Psoas muscle (tissue), 8 donors: ENCODE data around the gene DRD1. TPM values are rescaled to one million over a fixed set of nuclear protein-coding genes. Genes with fewer than 3 reads are reported as not detected.

Source experiments
- ATAC-seq, 4 donors: fragments of 200-7000 bp; cut with Tn5 transposase; one replicate each; pipeline ENCODE4 v1.9.1; 2020; ENCODE audit warnings: moderate library complexity in 3 of 4, mild to moderate bottlenecking in 2 of 4
- DNase-seq, 2 donors: peaks; one replicate each; pipeline ENCODE4 v3.0.0-alpha.2; 2020
- H3K27ac ChIP-seq: fragments of 200-600 bp; one replicate; pipeline ENCODE4 v1.8.0; 2022
- H3K27me3 ChIP-seq, 3 donors: fragments of 200-600 bp in 1 of 3; one replicate each; pipeline versions ENCODE4 v1.6.1 to v1.8.0; 2013 to 2022; ENCODE audit warnings: low read length in 2 of 3, mild to moderate bottlenecking in 2 of 3, moderate library complexity in 1 of 3; ENCODE audit not compliant: insufficient read depth in 3 of 3
- H3K36me3 ChIP-seq, 2 donors: fragments of 200-600 bp in 1 of 2; one replicate each; pipeline versions ENCODE4 v1.6.1 to v1.8.0; 2013 to 2022; ENCODE audit warnings: low read depth in 1 of 2, mild to moderate bottlenecking in 1 of 2, moderate library complexity in 1 of 2; ENCODE audit not compliant: insufficient read depth in 1 of 2
- H3K4me1 ChIP-seq: fragments of 200-600 bp; one replicate; pipeline ENCODE4 v1.8.0; 2022
- H3K4me3 ChIP-seq: fragments of 200-600 bp; one replicate; pipeline ENCODE4 v1.8.0; 2022; ENCODE audit warnings: mild to moderate bottlenecking
- H3K9me3 ChIP-seq: fragments of 200-600 bp; one replicate; pipeline ENCODE4 v1.8.0; 2022
- WGBS, 3 donors: extraction: QIAGEN DNeasy Blood & Tissue Kit; methylation state at CpG; one replicate each; pipeline versions ENCODE4 v1.1.6 to v1.1.7; 2013; 5-methylcytosine and 5-hydroxymethylcytosine counted together
- intact Hi-C, 2 donors: fragments of 100-400 bp; cut with DNase I; formaldehyde crosslinking; loops; one replicate each; pipeline versions ENCODE4 v1.11.0 to v1.14.2; 2022
- polyA plus RNA-seq, 3 donors: library from polyadenylated mRNA; stranded (reverse); fragments of 200-250 nt; gene quantifications; one replicate each; pipeline ENCODE4 v1.2.3, GENCODE V29; 2013
- total RNA-seq, 4 donors: library from RNA; stranded (reverse); fragmentation: NEBNext Ultra II Directional in 2 of 4; extraction: Animal tissue kit (Norgen Biotek cat#: 25700) in 2 of 4; gene quantifications; one replicate each; pipeline versions ENCODE4 v1.2.1 to v1.2.4, GENCODE V29; 2021 to 2023
- TF ChIP-seq, protein P1 (sequence below): fragments of 200-600 bp; IDR thresholded peaks from one replicate; pipeline ENCODE4 v1.8.0; 2022; ENCODE audit warnings: antibody characterized with exemption
- donor health status: healthy with polysubstance abuse.
- donor health status: DM: no; HTN: no; CAD: no; lungs with moderate emphysema.
- donor health status: Bipolar disorder and iron deficiency.
- donor health status: healthy.
- donor health status: DM: yes; HTN: yes; CAD: no.
- donor health status: DM: no; HTN: no; CAD: no.
- donor health status: DM: no; HTN: no; CAD: no.
- donor health status: DM: yes; HTN: yes; CAD: no.

Gene DRD1
- total and polyA plus RNA-seq, 7 donors: 0.01 to 0.06 TPM; not detected in 5

- H3K4me3 ChIP-seq: no peak overlapping the region
- H3K27ac ChIP-seq: no peak overlapping the region
- TF ChIP-seq, protein P1, sequence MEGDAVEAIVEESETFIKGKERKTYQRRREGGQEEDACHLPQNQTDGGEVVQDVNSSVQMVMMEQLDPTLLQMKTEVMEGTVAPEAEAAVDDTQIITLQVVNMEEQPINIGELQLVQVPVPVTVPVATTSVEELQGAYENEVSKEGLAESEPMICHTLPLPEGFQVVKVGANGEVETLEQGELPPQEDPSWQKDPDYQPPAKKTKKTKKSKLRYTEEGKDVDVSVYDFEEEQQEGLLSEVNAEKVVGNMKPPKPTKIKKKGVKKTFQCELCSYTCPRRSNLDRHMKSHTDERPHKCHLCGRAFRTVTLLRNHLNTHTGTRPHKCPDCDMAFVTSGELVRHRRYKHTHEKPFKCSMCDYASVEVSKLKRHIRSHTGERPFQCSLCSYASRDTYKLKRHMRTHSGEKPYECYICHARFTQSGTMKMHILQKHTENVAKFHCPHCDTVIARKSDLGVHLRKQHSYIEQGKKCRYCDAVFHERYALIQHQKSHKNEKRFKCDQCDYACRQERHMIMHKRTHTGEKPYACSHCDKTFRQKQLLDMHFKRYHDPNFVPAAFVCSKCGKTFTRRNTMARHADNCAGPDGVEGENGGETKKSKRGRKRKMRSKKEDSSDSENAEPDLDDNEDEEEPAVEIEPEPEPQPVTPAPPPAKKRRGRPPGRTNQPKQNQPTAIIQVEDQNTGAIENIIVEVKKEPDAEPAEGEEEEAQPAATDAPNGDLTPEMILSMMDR: no peak
- intact Hi-C loops: no loop called here
- H3K36me3 ChIP-seq: peaks cover 13 to 33% of the 10 kb centered on the region in 2 donors
- WGBS, 3 donors: 87 to 93% (median 87%) methylated on average over 6 of the region's 6 CpGs
- H3K27me3 ChIP-seq: no peaks in the 10 kb centered on the region
- ATAC-seq: no peak
- no peaks in the 10 kb centered on the region for H3K4me1 ChIP-seq
- no peaks in the 10 kb centered on the region for H3K9me3 ChIP-seq
- no peak for DNase-seq
Measured at GRCh38 chr5:175489693-175490443, 45.9 kb upstream of the DRD1 start.

- DNase-seq: no peak
- Histone ChIP-seq H3K27me3 (no peaks in the 10 kb centered on the region), H3K9me3 (no peaks in the 10 kb centered on the region), H3K27ac (no peak overlapping the region), H3K4me3 (no peak overlapping the region), H3K36me3 (peaks cover 3 to 23% of the 10 kb centered on the region in 2 donors), H3K4me1 (no peaks in the 10 kb centered on the region)
- WGBS, 3 donors: 93 to 95% (median 93%) methylated on average over 11 of the region's 11 CpGs
- ATAC-seq: no peak
- intact Hi-C loops: no loop called here
- TF ChIP-seq, protein P1: no peak
Measured at GRCh38 chr5:175487514-175488222, 43.7 kb upstream of the DRD1 start.

DNA sequence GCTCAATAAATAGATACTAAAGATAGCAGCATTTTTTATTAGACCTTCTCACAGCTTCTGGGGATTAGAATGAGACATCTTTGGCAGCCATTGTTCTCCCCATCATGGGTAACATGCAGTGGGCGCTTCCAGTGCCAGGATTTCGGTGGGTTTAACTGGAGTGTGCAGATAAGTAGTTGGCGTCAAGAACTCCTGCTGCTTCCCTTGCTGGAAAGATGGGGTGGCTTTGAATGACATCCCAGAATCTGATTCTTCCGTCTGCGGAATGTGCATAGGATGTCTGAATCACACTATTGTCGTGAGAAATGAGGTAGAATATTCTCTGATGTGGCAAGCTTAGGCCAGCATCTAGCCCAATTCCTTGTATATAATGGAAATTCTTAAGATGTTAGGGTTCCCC is 41.6 kb upstream of the DRD1 start:
- H3K4me3 ChIP-seq: no peak overlapping the region
- intact Hi-C loops: no loop called here
- no peak overlapping the region for H3K27ac ChIP-seq
- no peaks in the 10 kb centered on the region for H3K9me3 ChIP-seq
- H3K27me3 ChIP-seq: no peaks in the 10 kb centered on the region
- no peaks in the 10 kb centered on the region for H3K4me1 ChIP-seq
- WGBS, 3 donors: 92 to 94% (median 94%) methylated on average over 6 of the region's 6 CpGs
- DNase-seq: no peak
- no peak for ATAC-seq
- peaks cover 3 to 11% of the 10 kb centered on the region in 2 donors for H3K36me3 ChIP-seq
- TF ChIP-seq, protein P1: no peak

- no peak overlapping the region for H3K4me3 ChIP-seq
- no peak overlapping the region for H3K27ac ChIP-seq
- DNase-seq: no peak
- H3K27me3 ChIP-seq: no peaks in the 10 kb centered on the region
- intact Hi-C loops: no loop called here
- peaks cover 3 to 11% of the 10 kb centered on the region in 2 donors for H3K36me3 ChIP-seq
- no peaks in the 10 kb centered on the region for H3K4me1 ChIP-seq
- TF ChIP-seq, protein P1: no peak
- no peaks in the 10 kb centered on the region for H3K9me3 ChIP-seq
- no peak for ATAC-seq
- 93 to 98% (median 95%) methylated on average over 4 of the region's 4 CpGs for WGBS, 3 donors
Measured at GRCh38 chr5:175484829-175485228, 40.8 kb upstream of the DRD1 start.
